Measurements from ENCODE around the gene HK1.

GRCh38 chr10:69242040-69242851, 36.0 kb upstream of the HK1 start:
- TF ChIP-seq POLR2AphosphoS5 (IDR thresholded peaks at IDR 0.05) (no peak), POLR2A (IDR thresholded peaks at IDR 0.05) (no peak), CTCF (IDR thresholded peaks at IDR 0.05) (no peak)

Measured in gastroesophageal sphincter (tissue), 3 donors.